Lower leg skin (tissue), 3 donors: ENCODE results near the gene KRTAP5-11.

Experiments used
- CTCF ChIP-seq, 3 donors: fragments of 450-650 bp; IDR thresholded peaks; one replicate each; pipeline ENCODE4 v1.5.1; 2016; ENCODE audit warnings: antibody characterized with exemption in 3 of 3, mild to moderate bottlenecking in 3 of 3, moderate library complexity in 2 of 3
- POLR2A ChIP-seq, 2 donors: fragments of 450-650 bp; IDR thresholded peaks; one replicate each; pipeline ENCODE4 v1.6.1; 2016 to 2017; ENCODE audit warnings: antibody characterized with exemption in 2 of 2, mild to moderate bottlenecking in 1 of 2, moderate library complexity in 1 of 2

GRCh38 chr11:71538666-71538990, 44.0 kb downstream of the KRTAP5-11 start:
- no peak for TF ChIP-seq CTCF (IDR thresholded peaks at IDR 0.05)
- no peak for TF ChIP-seq POLR2A (IDR thresholded peaks at IDR 0.05)
